MCF 10A (cell line): ENCODE results near the gene RND1. TPM values are rescaled to one million over a fixed set of nuclear protein-coding genes. Genes with fewer than 3 reads are reported as not detected.
A peak's percentile ranks its signal among the peaks of the same experiment; 100 is the strongest.

Source experiments
- BruUV-seq: library from RNA; stranded (reverse); fragments of 400-500 nt; replicated peaks from 2 replicates; lab custom pipeline; 2021; lab: Mats Ljungman, UMichigan
- CTCF ChIA-PET: fragments of 300-600 bp; sonication (Branson Sonifier 250); formaldehyde crosslinking; extraction: SDS; loops from one replicate; lab custom pipeline; 2021; ENCODE audit warnings: antibody characterized with exemption, inconsistent platforms; lab: Yijun Ruan, JAX
- POLR2A ChIA-PET: fragments of 300-600, 350-650 bp; sonication (Branson Sonifier 250); formaldehyde crosslinking; extraction: SDS; loops from one replicate; lab custom pipeline; 2020; ENCODE audit warnings: antibody characterized with exemption, inconsistent platforms; lab: Yijun Ruan, JAX
- DNase-seq: peaks from one replicate; pipeline ENCODE4 v3.0.0-alpha.2; 2018; ENCODE audit not compliant: unreplicated experiment
- H3K27ac Mint-ChIP-seq: one replicate; pipeline ENCODE4 v1.8.0; 2022; ENCODE audit warnings: mild to moderate bottlenecking, low read depth, mixed read lengths; ENCODE audit not compliant: unreplicated experiment
- H3K27me3 Mint-ChIP-seq: one replicate; pipeline ENCODE4 v1.8.0; 2022; ENCODE audit warnings: mixed read lengths; ENCODE audit not compliant: insufficient read depth, unreplicated experiment
- H3K36me3 Mint-ChIP-seq: one replicate; pipeline ENCODE4 v1.8.0; 2022; ENCODE audit warnings: mild to moderate bottlenecking, moderate library complexity, mixed read lengths; ENCODE audit not compliant: insufficient read depth, unreplicated experiment
- H3K4me1 Mint-ChIP-seq: one replicate; pipeline ENCODE4 v1.8.0; 2022; ENCODE audit warnings: mixed read lengths; ENCODE audit not compliant: insufficient read depth, unreplicated experiment
- H3K4me3 Mint-ChIP-seq: one replicate; pipeline ENCODE4 v1.8.0; 2022; ENCODE audit warnings: mild to moderate bottlenecking, moderate library complexity, mixed read lengths; ENCODE audit not compliant: unreplicated experiment
- H3K9me3 Mint-ChIP-seq: one replicate; pipeline ENCODE4 v1.8.0; 2022; ENCODE audit warnings: mixed read lengths; ENCODE audit not compliant: unreplicated experiment
- intact Hi-C: fragments of 100-400 bp; cut with micrococcal nuclease; formaldehyde crosslinking; loops from 2 replicates; pipeline ENCODE4 v1.14.1; 2022
- total RNA-seq: library from RNA; stranded (reverse); gene quantifications from 2 replicates; pipeline ENCODE4 v1.2.3, GENCODE V29; 2022
- TF ChIP-seq, protein P1 (sequence below): fragments of 200-600 bp; IDR thresholded peaks from one replicate; pipeline ENCODE4 v1.8.0; 2022; ENCODE audit warnings: antibody characterized with exemption, mild to moderate bottlenecking; ENCODE audit not compliant: unreplicated experiment

The RND1 gene
- total RNA-seq, 1 experiment from 2014 or later: 1.0 TPM

DNA sequence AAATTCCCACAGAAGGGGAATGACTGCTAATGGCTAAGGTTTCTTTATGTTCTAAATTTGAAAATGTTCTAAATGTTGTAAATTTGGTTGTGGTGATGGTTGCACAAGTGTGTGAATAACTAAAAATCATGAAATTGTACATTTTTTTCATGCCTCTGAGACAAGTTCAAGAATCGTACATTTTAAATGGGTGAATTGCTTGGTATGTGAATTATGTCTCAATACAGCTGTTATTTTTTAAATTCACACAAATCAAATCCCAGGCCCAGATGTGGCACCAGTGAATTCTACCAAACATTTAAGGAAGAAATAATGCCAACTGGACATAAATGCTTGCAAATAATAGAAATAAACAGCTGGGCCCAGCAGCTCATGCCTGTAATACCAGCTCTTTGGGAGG lies 28.6 kb upstream of the RND1 start:
- Mint-ChIP-seq H3K27me3 (peaks cover 30% of the 10 kb centered on the region), H3K4me1 (no peaks in the 10 kb centered on the region), H3K9me3 (no peaks in the 10 kb centered on the region), H3K27ac (no peak overlapping the region), H3K36me3 (no peaks in the 10 kb centered on the region), H3K4me3 (no peak overlapping the region)
- TF ChIP-seq, protein P1, sequence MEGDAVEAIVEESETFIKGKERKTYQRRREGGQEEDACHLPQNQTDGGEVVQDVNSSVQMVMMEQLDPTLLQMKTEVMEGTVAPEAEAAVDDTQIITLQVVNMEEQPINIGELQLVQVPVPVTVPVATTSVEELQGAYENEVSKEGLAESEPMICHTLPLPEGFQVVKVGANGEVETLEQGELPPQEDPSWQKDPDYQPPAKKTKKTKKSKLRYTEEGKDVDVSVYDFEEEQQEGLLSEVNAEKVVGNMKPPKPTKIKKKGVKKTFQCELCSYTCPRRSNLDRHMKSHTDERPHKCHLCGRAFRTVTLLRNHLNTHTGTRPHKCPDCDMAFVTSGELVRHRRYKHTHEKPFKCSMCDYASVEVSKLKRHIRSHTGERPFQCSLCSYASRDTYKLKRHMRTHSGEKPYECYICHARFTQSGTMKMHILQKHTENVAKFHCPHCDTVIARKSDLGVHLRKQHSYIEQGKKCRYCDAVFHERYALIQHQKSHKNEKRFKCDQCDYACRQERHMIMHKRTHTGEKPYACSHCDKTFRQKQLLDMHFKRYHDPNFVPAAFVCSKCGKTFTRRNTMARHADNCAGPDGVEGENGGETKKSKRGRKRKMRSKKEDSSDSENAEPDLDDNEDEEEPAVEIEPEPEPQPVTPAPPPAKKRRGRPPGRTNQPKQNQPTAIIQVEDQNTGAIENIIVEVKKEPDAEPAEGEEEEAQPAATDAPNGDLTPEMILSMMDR: no peak
- POLR2A ChIA-PET: interaction anchor here (0.6 kb wide), 1 partner anchor 63 kb away, joined by 4 read pairs; the partner anchor contains the start of gene ARF3
- no TSS peak for BruUV-seq
- intact Hi-C loops: loop anchor here (5.0 to 10.0 kb wide), 2 partner anchors 101 to 142 kb away; partner anchors contain the start of gene DDN
- CTCF ChIA-PET: interaction anchor here (0.5 to 2.7 kb wide), 2 partner anchors 28 to 41 kb away, joined by 5 to 9 read pairs; partner anchors contain the start of gene RND1
- no peak for DNase-seq

DNA sequence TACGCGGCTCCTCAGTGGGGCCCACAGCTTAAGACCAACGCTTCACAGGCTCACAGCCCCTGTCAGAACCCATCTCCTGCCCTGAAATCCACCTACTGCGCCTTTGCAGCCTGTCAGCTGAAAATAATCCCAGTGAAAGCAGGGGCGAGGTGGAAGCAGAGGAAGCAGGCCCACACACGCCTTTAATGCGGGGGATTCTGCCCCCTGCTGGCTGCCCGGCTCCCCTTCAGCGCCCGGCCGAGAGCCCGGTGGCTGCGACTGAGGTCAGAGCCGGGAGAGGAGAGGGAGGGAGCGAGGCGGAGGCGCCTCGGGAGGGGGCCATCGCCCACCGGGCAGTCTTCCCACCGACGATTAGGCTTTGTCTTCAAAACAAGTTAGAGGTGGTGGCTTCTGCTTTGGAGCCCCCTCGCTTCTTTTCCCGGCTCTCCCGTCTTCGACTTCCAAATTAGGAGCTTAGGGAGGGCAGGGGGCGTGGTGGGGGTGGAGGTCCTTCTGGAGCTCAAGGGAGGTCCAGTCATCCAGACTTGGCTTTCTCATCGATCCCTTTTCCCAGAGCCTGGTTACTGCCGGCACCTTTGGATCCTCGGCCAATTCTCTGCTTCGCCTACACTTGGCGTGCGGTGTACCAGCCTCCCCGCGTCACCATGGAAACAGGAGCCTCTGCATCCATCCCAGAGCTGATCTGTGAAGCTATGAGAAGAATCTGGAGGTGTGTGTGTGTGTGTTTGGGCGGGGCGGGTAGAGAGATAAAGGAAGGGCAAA lies 25.2 kb upstream of the RND1 start:
- ChIA-PET CTCF (interaction anchor here (0.6 to 7.4 kb wide), 38 partner anchors 9 to 626 kb away, joined by 3 to 114 read pairs (median 4); partner anchors contain the start of genes DDX23, FKBP11 and RND1), POLR2A (interaction anchor here (0.6 to 2.6 kb wide), 7 partner anchors 18 to 1126 kb away, joined by 3 to 16 read pairs (median 3); partner anchors contain the start of gene DDX23)
- Mint-ChIP-seq H3K4me1 (no peaks in the 10 kb centered on the region), H3K36me3 (no peaks in the 10 kb centered on the region), H3K9me3 (no peaks in the 10 kb centered on the region), H3K27ac (no peak overlapping the region), H3K4me3 (no peak overlapping the region), H3K27me3 (peaks cover 20% of the 10 kb centered on the region)
- intact Hi-C loops: loop anchor here (1.0 to 10.0 kb wide), 3 partner anchors 38 to 139 kb away; partner anchors contain the start of gene DDN
- peak; percentile 76 for DNase-seq
- TF ChIP-seq, protein P1: peak; percentile 85
- BruUV-seq: no TSS peak

DNA sequence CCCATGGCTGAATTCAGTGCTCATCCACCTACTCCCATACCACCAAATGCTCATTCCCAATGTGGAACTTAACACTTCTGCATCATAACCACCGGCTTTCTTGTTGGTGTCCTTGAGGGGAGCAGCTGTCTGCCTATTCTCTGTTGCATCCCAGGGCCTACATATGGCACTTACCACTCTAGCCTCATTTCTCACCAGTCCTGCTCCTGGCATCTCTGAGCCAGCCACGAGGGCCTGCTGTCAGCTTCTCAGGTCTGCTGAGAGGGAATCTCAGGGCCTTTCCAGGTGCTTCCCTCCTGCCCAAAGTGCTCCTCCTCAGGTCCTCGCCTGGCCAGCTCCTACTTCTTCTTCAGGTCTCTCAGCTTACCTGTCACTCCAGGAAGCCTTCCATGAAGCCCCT lies 24.0 kb upstream of the RND1 start:
- Mint-ChIP-seq H3K9me3 (no peaks in the 10 kb centered on the region), H3K36me3 (no peaks in the 10 kb centered on the region), H3K4me1 (no peaks in the 10 kb centered on the region), H3K4me3 (no peak overlapping the region), H3K27me3 (peaks cover 20% of the 10 kb centered on the region), H3K27ac (no peak overlapping the region)
- ChIA-PET CTCF (interaction anchor here (0.6 to 7.4 kb wide), 18 partner anchors 8 to 566 kb away, joined by 3 to 114 read pairs (median 6); partner anchors contain the start of genes DDX23, FKBP11 and RND1), POLR2A (interaction anchor here (2.6 kb wide), 1 partner anchor 37 kb away, joined by 16 read pairs; the partner anchor contains the start of gene DDX23)
- DNase-seq: no peak
- BruUV-seq: no TSS peak
- TF ChIP-seq, protein P1: no peak
- intact Hi-C loops: loop anchor here (1.0 to 10.0 kb wide), 3 partner anchors 36 to 137 kb away; partner anchors contain the start of gene DDN
